Adrenal gland (tissue), 12 donors: Measurements from ENCODE around the gene DBI. TPM values are rescaled to one million over a fixed set of nuclear protein-coding genes. Genes with fewer than 3 reads are reported as not detected.

ENCODE experiments used
- DNase-seq, 7 donors: peaks; one replicate each; pipeline ENCODE4 v3.0.0-alpha.2; 2019 to 2020
- H3K27ac ChIP-seq, 5 donors: fragments of 200-600 bp; sonication (generic) in 4 of 5; 1 replicate in 3 of 5; 2 replicates in 2 of 5; pipeline versions ENCODE4 v1.5.1 to v1.8.0; 2016 to 2020; ENCODE audit warnings: mild to moderate bottlenecking in 1 of 5
- H3K27me3 ChIP-seq: fragments of 200-600 bp; 2 replicates; pipeline ENCODE4 v1.8.0; 2021
- H3K36me3 ChIP-seq, 2 donors: fragments of 200-600 bp; replicated peaks in 1 of 2; 1 replicate in 1 of 2; 2 replicates in 1 of 2; pipeline versions ENCODE4 v1.5.1 to v1.8.0; 2018 to 2022
- H3K4me1 ChIP-seq, 2 donors: fragments of 200-600 bp; replicated peaks in 1 of 2; 1 replicate in 1 of 2; 2 replicates in 1 of 2; pipeline versions ENCODE4 v1.5.1 to v1.8.0; 2018 to 2021
- H3K4me3 ChIP-seq, 4 donors: fragments of 200-600 bp; sonication (generic) in 3 of 4; one replicate each; pipeline ENCODE4 v1.5.1; 2016 to 2018
- H3K9me3 ChIP-seq, 3 donors: fragments of 200-600 bp; sonication (generic) in 1 of 3; replicated peaks in 1 of 3; 1 replicate in 2 of 3; 2 replicates in 1 of 3; pipeline versions ENCODE4 v1.5.1 to v1.8.0; 2016 to 2021
- POLR2A ChIP-seq, 2 donors: fragments of 450-650 bp; IDR thresholded peaks; one replicate each; pipeline ENCODE4 v1.6.1; 2017; ENCODE audit warnings: antibody characterized with exemption in 2 of 2, mild to moderate bottlenecking in 2 of 2, moderate library complexity in 1 of 2
- WGBS, 4 donors: extraction: QIAGEN DNeasy Blood & Tissue Kit in 2 of 4; methylation state at CpG; one replicate each; pipeline versions ENCODE4 v1.1.5 to v1.1.7; 2013 to 2017; 5-methylcytosine and 5-hydroxymethylcytosine counted together
- intact Hi-C, 2 donors: fragments of 100-400 bp; cut with DNase I; formaldehyde crosslinking; loops; one replicate each; pipeline versions ENCODE4 v1.14.1 to v1.15.0; 2022 to 2023
- polyA plus RNA-seq, 3 donors: library from polyadenylated mRNA; stranded (reverse); fragments of 200-250 nt in 2 of 3; fragments of 350-450 nt in 1 of 3; fragmentation: Illumina TruSeq in 1 of 3; extraction: RNeasy Lipid Tissue Mini Kit (QIAGEN cat#74804) in 1 of 3; gene quantifications; one replicate each; pipeline ENCODE4 v1.2.3, GENCODE V29; 2013 to 2014
- total RNA-seq, 9 donors: library from RNA; depleted of rRNA in 4 of 9; stranded (reverse); fragments of >200 nt in 4 of 9; fragments of 120-200 nt in 1 of 9; fragmentation: NEBNext Ultra II Directional in 1 of 9; extraction: Animal tissue kit (Norgen Biotek cat#: 25700) in 1 of 9; gene quantifications; one replicate each; pipeline versions ENCODE4 v1.1.0 to v1.2.4, GENCODE V29; 2013 to 2023
- TF ChIP-seq, protein P1 (sequence below), 6 experiments: fragments of 450-650 bp in 4 of 6; fragments of 200-600 bp in 2 of 6; sonication (generic) in 1 of 6; IDR thresholded peaks; 1 replicate in 5 of 6; 2 replicates in 1 of 6; pipeline versions ENCODE4 v1.5.1 to v1.8.0; 2016 to 2021; ENCODE audit warnings: antibody characterized with exemption in 6 of 6, mild to moderate bottlenecking in 2 of 6, moderate library complexity in 1 of 6
- donor health status: healthy with polysubstance abuse.
- donor health status: Bipolar disorder and iron deficiency.
- donor health status: DM: yes; HTN: yes; CAD: no.
- donor health status: DM: no; HTN: no; CAD: no.
- donor health status: DM: no; HTN: no; CAD: no.
- donor health status: DM: yes; HTN: yes; CAD: no.

Gene DBI
- total and polyA plus RNA-seq, 12 donors, result 32.3 to 367 (median 99.1) TPM

DNA sequence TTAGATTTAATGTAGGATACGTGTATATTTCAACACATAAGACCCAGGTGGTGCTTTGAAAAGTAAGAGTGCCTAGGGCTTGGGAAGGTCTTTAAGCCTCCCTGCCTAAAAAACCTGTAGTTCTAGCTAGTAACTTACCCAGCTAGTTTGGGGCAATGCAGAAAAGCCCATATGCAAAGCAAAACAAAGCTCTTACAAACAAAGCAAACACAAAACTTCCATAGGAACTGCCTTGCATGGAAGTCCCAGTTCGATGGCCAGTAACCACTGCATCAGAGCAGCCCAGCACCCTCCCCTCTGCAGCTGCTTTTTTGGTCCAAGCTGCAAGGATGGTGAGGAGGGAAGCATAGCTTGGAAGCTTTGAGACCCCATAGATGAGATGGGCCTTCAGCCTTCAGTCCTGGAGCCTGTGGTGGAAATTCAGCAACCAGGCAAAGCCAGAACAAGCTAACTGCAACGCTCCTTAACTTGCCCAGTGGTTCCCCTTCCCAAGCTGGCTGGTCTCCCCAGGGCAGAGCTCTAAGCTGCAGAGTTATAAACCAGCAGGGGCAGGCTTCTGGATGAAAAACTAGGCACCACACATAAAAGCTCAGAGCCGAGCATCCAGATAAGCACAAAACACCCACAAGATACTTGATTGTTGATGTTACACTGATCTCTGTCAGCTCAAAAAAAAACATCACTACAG is 16.3 kb upstream of the DBI start:
- H3K27ac ChIP-seq, result no peak overlapping the region
- H3K4me3 ChIP-seq, result no peak overlapping the region
- WGBS, 4 donors, result 83 to 93% (median 89%) methylated on average over 4 of the region's 4 CpGs
- H3K9me3 ChIP-seq, result no peaks in the 10 kb centered on the region
- TF ChIP-seq, protein P1, sequence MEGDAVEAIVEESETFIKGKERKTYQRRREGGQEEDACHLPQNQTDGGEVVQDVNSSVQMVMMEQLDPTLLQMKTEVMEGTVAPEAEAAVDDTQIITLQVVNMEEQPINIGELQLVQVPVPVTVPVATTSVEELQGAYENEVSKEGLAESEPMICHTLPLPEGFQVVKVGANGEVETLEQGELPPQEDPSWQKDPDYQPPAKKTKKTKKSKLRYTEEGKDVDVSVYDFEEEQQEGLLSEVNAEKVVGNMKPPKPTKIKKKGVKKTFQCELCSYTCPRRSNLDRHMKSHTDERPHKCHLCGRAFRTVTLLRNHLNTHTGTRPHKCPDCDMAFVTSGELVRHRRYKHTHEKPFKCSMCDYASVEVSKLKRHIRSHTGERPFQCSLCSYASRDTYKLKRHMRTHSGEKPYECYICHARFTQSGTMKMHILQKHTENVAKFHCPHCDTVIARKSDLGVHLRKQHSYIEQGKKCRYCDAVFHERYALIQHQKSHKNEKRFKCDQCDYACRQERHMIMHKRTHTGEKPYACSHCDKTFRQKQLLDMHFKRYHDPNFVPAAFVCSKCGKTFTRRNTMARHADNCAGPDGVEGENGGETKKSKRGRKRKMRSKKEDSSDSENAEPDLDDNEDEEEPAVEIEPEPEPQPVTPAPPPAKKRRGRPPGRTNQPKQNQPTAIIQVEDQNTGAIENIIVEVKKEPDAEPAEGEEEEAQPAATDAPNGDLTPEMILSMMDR (IDR thresholded peaks at IDR 0.05), result no peak
- TF ChIP-seq POLR2A (IDR thresholded peaks at IDR 0.05), result no peak
- intact Hi-C loops, result no loop called here
- no peak for DNase-seq
- no peaks in the 10 kb centered on the region for H3K4me1 ChIP-seq
- H3K27me3 ChIP-seq, result no peaks in the 10 kb centered on the region
- H3K36me3 ChIP-seq, result no peaks in the 10 kb centered on the region

DNA sequence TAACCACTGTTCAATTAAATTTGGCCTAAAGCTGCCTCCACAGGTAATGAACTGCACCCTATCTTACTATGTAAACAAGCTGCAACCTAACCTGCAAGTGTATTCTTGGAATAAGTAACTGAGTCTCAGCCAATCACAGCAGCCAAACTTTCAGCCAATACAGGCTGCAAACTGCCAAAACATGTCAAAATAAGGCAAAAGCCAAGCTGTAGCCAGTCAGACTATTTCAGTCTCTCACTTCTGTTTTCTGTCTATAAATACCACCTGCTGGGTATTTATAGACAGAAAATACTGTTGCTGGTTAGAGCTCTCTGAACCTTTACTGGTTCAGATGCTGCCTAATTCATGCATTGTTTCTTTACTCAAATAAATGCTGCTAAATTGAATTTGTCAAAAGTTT is 14.4 kb upstream of the DBI start:
- no peaks in the 10 kb centered on the region for H3K9me3 ChIP-seq
- intact Hi-C loops, result no loop called here

DNA sequence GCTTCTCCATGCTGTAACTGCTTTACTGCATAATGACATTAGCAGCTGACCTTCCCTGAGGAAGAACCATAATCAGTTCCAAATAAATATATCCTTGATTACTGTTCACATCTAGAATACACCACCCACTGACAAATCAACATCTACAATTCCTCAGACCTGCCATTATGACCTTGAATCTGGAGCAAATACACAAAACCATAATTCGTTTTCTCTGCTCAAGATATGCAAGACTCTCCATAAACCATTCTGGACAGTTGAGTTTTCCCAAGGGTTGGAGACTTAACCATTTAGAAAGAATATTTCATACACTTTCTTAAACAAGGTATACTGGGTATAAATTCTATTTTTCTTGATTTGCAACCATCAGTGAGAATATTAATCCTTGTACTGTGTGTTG is 11.9 kb upstream of the DBI start:
- H3K4me1 ChIP-seq, result no peaks in the 10 kb centered on the region
- 40 to 75% (median 47%) methylated on average over 1 of the region's 1 CpG for WGBS, 4 donors
- TF ChIP-seq, protein P1 (IDR thresholded peaks at IDR 0.05), result no peak
- TF ChIP-seq POLR2A (IDR thresholded peaks at IDR 0.05), result no peak

More for the DNA sequence above, 14.4 kb upstream of the DBI start:
- no peak overlapping the region for H3K4me3 ChIP-seq
- no peaks in the 10 kb centered on the region for H3K4me1 ChIP-seq
- TF ChIP-seq POLR2A (IDR thresholded peaks at IDR 0.05), result no peak
- no peaks in the 10 kb centered on the region for H3K36me3 ChIP-seq
- H3K27ac ChIP-seq, result no peak overlapping the region
- no peaks in the 10 kb centered on the region for H3K27me3 ChIP-seq
- no peak for DNase-seq

DNA sequence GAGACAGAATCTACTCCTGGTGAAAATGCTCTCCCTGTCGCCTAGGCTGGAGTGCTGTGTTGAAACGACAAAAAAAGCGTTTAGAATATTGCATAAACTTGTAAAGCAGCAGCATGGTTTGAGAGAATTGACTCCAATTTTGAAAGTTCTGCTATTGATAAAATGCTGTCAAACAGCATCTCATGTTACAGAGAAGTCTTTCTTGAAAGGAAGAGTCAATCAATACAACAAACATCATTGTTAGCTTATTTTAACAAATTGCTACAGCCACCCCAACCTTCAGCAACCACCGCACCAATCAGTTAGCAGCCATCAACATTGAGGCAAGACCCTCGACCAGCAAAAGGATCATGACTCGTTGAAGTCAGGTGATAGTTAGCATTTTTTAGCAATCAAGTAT is 7.0 kb upstream of the DBI start:
- no peak for DNase-seq
- Histone ChIP-seq H3K9me3 (no peaks in the 10 kb centered on the region), H3K27me3 (no peaks in the 10 kb centered on the region), H3K27ac (no peak overlapping the region), H3K36me3 (no peaks in the 10 kb centered on the region), H3K4me1 (peaks cover 0 to 2% of the 10 kb centered on the region in 2 donors), H3K4me3 (no peak overlapping the region)
- WGBS, 4 donors, result 88 to 93% (median 90%) methylated on average over 6 of the region's 6 CpGs
- no peak for TF ChIP-seq POLR2A (IDR thresholded peaks at IDR 0.05)
- TF ChIP-seq, protein P1 (IDR thresholded peaks at IDR 0.05), result no peak
- intact Hi-C loops, result no loop called here

More for the DNA sequence above, 11.9 kb upstream of the DBI start:
- Histone ChIP-seq H3K9me3 (no peaks in the 10 kb centered on the region), H3K27me3 (no peaks in the 10 kb centered on the region), H3K36me3 (no peaks in the 10 kb centered on the region), H3K4me3 (no peak overlapping the region), H3K27ac (no peak overlapping the region)
- no peak for DNase-seq
- intact Hi-C loops, result no loop called here

DNA sequence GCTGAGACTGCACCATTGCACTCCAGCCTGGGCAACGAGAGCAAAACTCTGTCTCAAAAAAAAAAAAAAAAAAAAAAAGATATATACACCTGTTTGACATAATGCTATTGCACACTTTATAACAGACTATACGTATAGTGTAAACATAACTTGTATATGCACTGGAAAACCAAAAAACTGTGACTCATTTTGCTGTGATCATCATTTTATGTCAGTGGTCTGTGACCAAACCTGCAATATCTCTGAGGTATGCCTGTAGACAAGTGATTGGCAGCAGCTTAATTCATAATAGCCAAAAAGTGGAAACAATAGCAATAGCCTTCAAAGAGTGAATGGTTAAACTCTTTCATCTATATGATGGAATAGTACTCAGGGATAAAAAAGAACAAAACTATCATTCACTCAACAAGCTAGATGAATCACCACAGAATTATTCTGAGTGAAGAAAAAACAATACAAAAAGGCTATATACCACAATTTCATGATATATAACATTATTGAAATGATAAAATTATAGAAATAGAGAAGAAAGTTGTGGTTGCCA is 6.3 kb upstream of the DBI start:
- intact Hi-C loops, result no loop called here
- Histone ChIP-seq H3K36me3 (no peaks in the 10 kb centered on the region), H3K4me1 (peaks cover 2 to 8% of the 10 kb centered on the region in 2 donors), H3K9me3 (no peaks in the 10 kb centered on the region), H3K27ac (no peak overlapping the region), H3K27me3 (no peaks in the 10 kb centered on the region), H3K4me3 (no peak overlapping the region)
- DNase-seq, result no peak
- WGBS, 4 donors, result 92 to 98% (median 96%) methylated on average over 2 of the region's 2 CpGs
- no peak for TF ChIP-seq POLR2A (IDR thresholded peaks at IDR 0.05)
- TF ChIP-seq, protein P1 (IDR thresholded peaks at IDR 0.05), result no peak
